GM21526 (cell line): ENCODE results near the gene SDHD.

Source experiments
- ATAC-seq: cut with Tn5 transposase; IDR thresholded peaks from one replicate; pipeline ENCODE4 v1.9.1; 2021; ENCODE audit warnings: moderate library complexity; ENCODE audit not compliant: unreplicated experiment, low FRiP score

Gene SDHD

DNA sequence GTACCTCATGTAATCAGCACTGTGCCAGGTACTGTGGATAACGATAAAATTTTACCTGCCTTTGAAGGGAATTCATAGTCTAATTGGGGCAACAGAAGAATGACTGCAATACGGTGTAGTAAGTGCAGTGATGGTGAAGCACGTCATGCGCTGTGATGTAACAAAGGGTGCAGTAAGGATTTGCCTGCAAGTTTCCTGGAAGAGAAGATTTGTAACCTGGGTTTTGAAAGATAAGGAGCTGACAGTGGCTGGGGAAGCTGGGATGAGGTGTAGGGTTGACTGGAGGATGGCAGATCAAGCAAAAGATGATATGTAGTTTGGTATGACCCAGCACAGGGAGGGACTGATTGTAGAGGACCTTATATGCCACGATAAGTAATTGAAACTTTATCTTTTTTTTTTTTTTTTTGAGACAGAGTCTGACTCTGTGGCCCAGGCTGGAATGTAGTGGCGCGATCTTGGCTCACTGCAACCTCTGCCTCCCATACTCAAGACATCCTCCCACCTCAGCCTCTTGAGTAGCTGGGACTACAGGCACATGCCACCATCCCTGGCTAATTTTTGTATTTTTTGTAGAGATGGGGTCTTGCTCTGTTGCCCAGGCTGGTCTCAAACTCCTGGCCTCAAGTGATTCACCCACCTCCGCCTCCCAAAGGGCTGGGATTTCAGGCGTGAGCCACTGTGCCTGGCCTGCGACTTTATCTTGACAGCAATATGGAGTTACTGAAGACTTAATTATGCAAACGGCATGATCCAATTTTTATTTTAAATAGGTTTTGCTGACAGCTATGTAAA, 11.3 kb downstream of the SDHD start:
- no peak for ATAC-seq

DNA sequence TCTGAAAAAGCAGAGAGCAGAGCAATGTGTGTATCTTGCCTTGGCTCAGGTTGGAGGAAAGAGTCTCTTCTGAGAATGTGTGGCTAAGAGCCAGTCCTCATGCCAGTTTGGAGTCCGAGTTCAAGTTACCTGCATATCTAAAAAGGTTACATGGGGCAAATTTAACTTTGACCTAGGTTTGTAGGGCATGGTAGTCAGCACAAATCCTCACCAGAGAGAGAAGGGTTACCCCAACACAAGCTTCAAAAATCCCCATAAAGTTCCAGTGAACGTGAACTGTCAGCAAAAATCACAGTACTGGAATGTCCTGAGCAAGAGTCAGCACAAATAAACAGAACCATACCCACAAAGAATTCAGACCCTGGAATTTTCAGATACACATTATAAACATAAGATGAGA, 13.8 kb downstream of the SDHD start:
- ATAC-seq, result no peak

DNA sequence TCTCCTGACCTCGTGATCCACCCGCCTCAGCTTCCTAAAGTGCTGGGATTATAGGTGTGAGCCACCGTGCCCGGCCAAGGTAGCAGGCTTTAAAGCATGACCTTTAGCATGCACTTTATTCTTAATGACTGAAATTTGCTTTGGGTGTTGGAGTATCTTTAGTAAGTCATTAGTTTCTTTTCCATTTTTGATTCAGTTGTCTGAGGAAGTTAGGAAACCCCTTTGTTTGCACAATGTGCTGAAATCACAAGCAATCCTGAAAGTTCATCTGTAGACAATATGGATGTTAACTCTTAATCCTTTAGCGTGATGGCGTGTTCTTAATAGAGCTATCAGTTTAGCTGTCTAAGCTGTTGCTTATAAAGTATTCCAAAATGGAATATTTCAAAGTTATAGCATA, 16.8 kb downstream of the SDHD start:
- no peak for ATAC-seq

DNA sequence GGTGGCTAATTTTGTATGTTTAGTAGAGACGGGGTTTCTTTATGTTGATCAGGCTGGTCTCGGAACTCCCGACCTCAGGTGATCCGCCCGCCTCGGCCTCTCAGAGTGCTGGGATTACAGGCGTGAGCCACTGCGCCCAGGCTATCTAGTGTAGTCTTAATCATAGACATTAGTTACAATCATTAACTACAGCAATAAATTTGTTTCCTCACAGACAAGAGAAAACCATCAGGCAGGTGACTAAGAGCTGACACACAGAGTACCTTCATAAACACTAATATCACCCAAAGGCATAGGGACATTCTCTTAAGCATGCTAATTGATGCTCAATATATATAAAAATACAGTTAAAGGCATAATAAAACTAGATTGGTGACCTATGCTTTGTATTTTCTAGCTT, 19.4 kb downstream of the SDHD start:
- ATAC-seq, result no peak

DNA sequence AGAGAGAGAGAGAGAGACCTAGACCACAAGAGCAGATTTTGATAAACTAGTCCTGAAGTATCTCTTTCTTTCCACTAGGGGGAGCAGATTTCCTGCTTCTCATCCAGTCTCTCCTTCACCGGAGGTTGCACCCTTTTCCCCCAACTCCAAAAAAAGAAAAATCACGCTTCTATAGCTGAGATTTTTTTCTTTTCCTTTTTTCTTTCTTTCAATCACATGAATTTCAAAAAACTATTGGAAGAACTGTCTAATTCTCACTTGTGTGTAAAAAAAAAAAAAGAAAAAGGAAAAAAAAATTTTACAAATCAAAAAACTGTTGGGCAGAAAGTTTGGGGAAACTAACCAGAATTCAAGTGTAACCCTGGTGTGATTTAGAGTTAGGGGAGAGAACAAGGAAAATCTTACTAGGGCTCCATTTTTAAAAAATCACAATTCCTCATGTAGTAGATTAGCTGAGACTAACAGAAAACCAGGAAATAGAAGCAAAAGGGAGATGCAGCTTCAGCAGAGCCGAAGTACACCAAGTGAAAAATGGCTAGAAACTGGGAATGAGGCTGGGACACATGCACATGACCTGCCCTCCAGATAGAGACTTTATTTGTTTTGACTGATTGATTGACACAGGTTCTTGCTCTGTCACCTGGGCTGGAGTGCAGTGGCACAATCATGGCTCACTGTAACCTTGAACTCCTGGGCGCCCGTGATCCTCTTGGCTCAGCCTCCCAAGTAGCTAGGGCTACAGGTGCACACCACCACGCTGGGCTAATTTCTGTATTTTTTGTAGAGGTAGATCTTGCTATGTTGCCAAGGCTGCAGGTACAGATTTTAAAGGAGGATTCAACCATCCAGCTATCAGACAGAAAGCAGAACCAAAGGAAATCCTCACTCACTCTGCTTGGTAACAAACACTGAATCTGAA, 27.1 kb downstream of the SDHD start:
- ATAC-seq, result no peak

DNA sequence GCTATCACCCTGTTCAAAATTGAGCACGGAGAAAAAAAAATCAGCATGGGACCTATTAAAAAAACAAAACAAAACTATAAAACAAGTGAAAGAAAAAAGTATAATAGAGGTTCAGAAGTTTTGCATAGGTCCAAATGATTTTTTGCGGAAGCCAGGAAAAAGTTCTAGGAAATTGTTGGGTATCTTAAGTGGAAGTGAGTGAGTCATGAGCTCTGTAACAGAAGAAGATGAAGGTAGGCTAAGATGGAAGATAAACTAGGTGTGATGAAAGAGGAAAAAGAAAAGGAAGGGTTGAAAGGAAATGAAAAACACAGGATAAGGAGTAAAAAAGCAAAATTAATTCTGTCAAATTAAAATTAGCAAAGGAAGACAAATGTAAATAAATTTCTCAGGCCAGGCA, 27.8 kb downstream of the SDHD start:
- ATAC-seq, result no peak

DNA sequence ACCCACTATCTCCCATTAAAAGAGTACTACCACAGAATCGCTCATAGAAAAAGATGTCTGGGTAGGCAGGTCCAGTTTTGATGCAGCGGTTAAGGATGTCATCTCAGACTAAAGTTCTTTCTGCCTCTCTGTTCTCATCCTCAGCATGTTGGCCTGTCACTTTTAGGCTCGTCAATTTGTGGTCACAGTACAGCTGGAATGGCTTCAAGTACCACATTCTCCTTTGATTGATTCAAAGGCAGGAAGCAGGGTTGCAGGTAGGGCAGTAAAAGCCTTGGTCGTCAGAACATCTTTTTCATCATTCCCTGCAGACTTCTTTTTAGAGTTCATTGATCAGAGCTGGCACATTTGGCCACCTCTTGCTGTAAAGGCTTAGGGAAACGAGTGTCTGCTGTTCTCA, 28.7 kb downstream of the SDHD start:
- ATAC-seq, result no peak

DNA sequence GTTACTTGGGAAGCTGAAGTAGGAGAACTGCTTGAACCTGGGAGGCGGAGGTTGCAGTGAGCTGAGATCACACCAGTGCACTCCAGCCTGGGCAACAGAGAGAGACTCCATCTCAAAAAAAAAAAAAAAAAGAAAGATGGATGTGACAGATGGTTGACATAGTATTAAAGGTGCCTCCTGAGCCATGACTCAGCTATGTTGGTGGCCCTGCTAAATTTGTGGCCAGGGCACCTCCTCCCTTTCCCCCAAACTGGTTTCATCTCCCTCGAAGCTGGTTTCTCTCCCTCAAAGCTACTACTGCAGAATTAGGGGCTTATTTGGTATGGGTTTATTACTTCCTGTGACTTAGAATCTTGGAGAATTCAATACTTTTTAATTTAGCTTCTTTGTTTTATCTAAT, 31.5 kb downstream of the SDHD start:
- no peak for ATAC-seq

DNA sequence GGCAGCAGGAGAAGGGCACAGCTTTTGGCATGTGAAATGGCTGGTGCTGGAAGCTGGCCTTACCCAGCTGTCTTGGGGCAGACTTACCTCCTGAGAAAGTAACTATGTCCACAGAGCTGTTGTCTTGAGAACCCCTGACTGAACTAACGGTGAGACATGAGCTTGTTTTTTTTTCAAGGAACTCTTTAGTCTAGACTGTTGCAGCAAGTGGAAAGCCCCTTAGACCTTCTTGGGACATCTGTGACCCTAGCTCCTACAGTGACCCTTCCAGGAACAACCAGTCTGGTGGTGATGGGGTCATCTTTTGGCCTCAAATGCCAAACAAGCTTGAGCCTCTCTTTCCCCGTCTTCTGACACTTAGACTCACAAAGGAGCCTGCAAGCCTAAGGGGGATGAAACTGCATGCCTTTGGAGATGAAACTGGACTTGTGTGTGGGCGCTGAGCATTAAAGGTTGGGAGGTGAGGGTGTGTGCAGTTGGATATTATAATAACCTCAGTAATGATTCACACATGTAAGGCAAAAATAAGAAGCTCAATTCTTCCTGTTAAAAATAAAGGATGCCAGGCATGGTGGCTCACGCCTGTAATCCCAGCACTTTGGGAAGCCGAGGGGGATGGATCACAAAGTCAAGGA, 35.4 kb downstream of the SDHD start:
- no peak for ATAC-seq

DNA sequence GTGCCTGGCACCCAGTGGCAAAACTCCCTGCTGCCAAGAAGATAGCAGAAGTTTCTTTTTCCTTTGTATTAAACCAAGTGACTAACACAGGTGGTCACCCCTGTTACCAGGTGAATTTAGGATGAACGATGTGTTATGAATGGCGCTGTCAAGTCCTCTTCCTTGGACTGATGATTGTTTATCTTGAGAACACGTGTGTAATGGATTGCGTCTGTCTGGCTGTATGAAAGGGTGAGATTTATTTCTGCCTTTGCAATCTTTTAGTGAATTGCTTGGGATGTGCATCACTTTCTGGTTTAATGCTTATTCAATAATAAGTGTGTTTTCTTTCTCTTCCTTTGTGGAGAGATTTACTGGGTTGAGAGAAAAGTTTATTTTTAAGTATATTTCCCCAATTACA, 36.5 kb downstream of the SDHD start:
- ATAC-seq, result no peak

DNA sequence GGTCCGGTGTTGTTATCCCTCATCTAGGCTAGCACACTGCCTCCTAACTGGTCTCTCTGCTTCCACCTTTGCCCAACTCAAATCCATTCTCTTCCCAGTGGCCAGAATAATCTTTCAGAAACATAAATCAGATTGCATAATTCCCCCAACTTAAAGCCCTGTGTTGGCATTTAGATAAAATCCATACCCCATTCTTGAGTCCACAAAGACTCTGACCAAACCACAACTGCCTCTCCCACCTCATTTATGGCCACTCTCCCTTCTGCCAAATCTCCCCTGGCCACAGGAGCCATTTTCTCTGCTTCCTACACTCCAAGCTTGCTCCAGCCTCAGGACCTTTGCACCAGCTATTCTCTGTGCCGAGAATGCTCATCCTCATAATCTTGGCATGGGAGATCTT, 40.4 kb downstream of the SDHD start:
- ATAC-seq, result no peak

DNA sequence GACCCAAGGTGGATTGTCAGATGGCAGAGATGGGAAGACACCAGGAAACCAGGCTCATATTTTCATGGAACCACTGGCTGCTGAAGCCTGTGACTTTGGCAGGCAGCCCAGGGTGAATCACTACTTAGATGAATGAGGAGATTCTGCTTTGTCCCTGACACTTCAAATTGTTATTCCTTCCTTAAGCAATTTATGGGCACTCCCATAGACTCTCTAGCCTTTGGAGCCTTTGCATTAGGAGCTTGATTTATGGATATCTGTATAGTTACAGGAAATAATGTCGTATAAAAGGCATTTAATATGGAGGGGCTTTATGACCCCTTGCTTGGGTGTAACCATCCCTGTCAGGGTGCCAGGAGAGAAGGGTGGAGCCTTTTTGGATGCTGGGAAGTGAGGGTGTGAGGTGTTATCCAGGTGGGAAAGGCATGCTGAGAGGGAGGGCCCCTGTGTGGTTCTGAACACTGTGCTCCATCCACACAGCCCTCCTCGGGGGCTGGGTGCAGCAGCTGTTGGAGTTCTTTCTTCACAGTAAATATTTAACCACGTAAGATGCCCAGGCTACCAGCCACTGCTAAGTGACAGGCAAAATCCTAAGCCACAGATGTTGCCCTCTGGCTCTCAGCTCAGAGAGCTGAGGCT, 41.9 kb downstream of the SDHD start:
- ATAC-seq, result no peak

DNA sequence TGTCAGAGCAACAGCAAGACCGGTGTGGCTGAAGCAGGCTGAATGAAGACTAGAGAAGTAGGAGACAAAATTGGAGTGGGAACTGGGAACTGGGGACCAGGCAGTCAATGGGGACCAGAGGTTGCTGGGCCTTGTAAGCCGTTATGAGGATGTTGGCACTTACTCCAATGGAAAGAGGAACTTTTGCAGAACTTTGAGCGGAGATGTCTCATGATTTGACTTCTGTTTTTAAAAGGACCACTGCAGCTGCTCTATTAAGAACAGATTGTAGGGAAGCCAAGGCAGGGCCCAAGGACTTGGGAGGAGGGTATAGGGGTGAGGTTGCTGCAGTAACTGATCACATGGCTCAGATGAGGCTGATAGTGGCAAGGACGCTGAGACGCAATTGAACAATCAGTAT, 43.0 kb downstream of the SDHD start:
- ATAC-seq, result no peak

DNA sequence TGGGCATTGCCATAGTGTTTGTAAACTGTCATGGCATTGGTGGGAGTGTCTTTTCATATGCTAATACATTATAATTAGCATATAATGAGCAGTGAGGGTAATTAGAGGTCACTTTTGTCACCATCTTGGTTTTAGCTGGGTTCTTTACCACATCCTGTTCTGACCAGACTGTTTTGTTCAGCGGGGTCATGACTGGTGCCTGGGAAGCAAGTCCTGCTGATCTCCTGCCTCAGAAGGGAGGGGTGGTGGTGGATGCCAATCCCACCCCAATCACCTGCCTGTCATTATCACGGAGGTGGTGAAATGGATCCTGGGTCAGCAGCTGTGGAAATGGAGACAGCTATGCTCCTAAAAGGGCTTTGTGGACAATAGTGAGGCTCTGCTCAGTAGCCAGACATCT, 46.1 kb downstream of the SDHD start:
- ATAC-seq, result no peak

DNA sequence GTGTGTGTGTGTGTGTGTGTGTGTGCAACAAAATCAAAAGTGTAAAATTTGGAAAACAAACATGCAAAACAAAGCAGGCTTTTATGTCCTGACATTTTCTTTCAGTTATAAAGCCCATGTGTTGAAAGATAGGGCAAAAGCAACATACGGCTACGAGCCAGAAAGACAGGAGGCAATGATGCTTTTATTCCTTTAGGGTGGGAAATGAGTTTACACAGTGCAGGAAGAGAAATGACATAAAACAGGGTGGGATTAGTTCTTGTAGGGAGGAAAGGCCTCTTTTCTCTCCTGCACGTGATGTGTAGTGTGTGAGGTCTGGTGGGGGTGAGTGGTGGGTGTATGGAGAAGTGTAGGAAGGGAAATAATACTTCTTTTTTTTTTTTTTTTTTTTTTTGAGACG, 47.8 kb downstream of the SDHD start:
- ATAC-seq, result no peak

DNA sequence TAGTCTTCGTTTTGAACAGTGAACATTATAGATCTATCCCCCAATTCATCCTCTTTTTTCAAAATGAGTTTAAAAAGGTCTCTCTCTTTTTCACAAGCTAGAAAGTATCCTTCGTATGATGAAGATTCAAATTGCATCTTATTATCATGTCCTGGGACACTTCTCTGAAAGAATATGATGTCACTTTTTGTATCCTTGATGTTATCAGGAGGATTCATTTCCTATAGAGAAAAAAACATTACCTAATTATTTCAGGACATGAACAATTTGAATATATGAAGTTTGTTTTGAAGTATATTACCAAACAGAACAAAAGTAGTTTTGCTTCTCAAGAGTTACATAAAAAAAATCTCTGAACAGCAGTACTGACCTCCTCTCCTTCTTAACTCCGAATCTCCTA, 56.9 kb downstream of the SDHD start:
- no peak for ATAC-seq
